GM06990 (cell line): ENCODE results near the gene KCNK10.

Experiments
- DNase-seq: peaks from one replicate; pipeline ENCODE4 v3.0.0-alpha.2; 2011; ENCODE audit not compliant: insufficient read length; ENCODE audit errors: extremely low read depth
- H3K27me3 ChIP-seq: replicated peaks from 2 replicates; pipeline ENCODE4 v1.6.0; 2011; ENCODE audit warnings: low read length; ENCODE audit not compliant: control insufficient read depth, insufficient read depth
- H3K36me3 ChIP-seq: 2 replicates; pipeline ENCODE4 v1.5.1; 2011; ENCODE audit warnings: low read length; ENCODE audit not compliant: control insufficient read depth, insufficient read depth
- H3K4me3 ChIP-seq: replicated peaks from 2 replicates; pipeline ENCODE4 v1.5.1; 2011; ENCODE audit warnings: low read depth, mild to moderate bottlenecking, control low read depth, low read length
- TF ChIP-seq, protein P1 (sequence below): IDR thresholded peaks from 2 replicates; pipeline ENCODE4 v1.5.1; 2011; ENCODE audit warnings: low read length, control low read depth, mild to moderate bottlenecking, inconsistent platforms; ENCODE audit not compliant: insufficient read depth, poor library complexity, severe bottlenecking

KCNK10 gene

GRCh38 chr14:88146881-88147649, 176.0 kb downstream of the KCNK10 start:
- no peak overlapping the region for H3K4me3 ChIP-seq
- no peaks in the 10 kb centered on the region for H3K36me3 ChIP-seq
- H3K27me3 ChIP-seq, result peaks cover 2% of the 10 kb centered on the region
- TF ChIP-seq, protein P1, sequence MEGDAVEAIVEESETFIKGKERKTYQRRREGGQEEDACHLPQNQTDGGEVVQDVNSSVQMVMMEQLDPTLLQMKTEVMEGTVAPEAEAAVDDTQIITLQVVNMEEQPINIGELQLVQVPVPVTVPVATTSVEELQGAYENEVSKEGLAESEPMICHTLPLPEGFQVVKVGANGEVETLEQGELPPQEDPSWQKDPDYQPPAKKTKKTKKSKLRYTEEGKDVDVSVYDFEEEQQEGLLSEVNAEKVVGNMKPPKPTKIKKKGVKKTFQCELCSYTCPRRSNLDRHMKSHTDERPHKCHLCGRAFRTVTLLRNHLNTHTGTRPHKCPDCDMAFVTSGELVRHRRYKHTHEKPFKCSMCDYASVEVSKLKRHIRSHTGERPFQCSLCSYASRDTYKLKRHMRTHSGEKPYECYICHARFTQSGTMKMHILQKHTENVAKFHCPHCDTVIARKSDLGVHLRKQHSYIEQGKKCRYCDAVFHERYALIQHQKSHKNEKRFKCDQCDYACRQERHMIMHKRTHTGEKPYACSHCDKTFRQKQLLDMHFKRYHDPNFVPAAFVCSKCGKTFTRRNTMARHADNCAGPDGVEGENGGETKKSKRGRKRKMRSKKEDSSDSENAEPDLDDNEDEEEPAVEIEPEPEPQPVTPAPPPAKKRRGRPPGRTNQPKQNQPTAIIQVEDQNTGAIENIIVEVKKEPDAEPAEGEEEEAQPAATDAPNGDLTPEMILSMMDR, result no peak
- DNase-seq, result no peak

GRCh38 chr14:88143810-88144209, 179.3 kb downstream of the KCNK10 start:
- no peak for DNase-seq
- Histone ChIP-seq H3K27me3 (peaks cover 2% of the 10 kb centered on the region), H3K36me3 (no peaks in the 10 kb centered on the region), H3K4me3 (no peak overlapping the region)
- TF ChIP-seq, protein P1, result no peak

- Histone ChIP-seq H3K4me3 (no peak overlapping the region), H3K27me3 (peaks cover 2% of the 10 kb centered on the region), H3K36me3 (no peaks in the 10 kb centered on the region)
- TF ChIP-seq, protein P1, result no peak
- DNase-seq, result no peak
Measured at GRCh38 chr14:88142997-88143396, 180.1 kb downstream of the KCNK10 start.

DNA sequence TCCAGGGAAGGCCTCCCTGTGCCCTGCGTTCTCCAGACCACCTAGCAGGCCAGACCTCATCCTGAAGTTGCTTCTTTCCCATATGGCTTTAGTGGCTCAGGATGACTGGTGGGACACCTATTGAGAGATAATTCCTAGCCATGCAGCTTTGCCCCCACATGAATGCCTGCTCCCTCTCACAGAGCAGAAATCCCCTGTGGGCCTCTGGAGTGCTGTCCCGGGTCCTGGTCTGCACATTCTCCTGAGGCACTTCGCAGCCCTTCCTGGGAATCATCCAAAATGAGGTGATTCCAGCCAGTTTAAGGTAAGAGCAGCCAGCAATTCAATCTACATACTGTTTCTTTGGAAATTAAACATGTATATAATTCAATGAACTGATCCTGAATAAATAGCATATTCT, 182.2 kb downstream of the KCNK10 start:
- peaks cover 2% of the 10 kb centered on the region for H3K27me3 ChIP-seq
- TF ChIP-seq, protein P1, result no peak
- no peaks in the 10 kb centered on the region for H3K36me3 ChIP-seq
- H3K4me3 ChIP-seq, result no peak overlapping the region
- DNase-seq, result no peak

- Histone ChIP-seq H3K36me3 (no peaks in the 10 kb centered on the region), H3K27me3 (no peaks in the 10 kb centered on the region; the same call in none of the 2 replicates), H3K4me3 (no peak overlapping the region)
- TF ChIP-seq, protein P1, result no peak
- DNase-seq, result no peak
Measured at GRCh38 chr14:88137327-88137726, 185.7 kb downstream of the KCNK10 start.
